GM18507 (cell line): ENCODE measurements around the gene ITFG1.
"Not testable (repeated sequence)": the region's sequence is repeated elsewhere in the genome, so short reads cannot be mapped to it uniquely, and the experiment has no call there.

Experiments
- DNase-seq: peaks from one replicate; pipeline ENCODE4 v3.0.0; 2011; ENCODE audit warnings: low read depth; ENCODE audit not compliant: insufficient read length; ENCODE audit errors: extremely low spot score
- FAIRE-seq: peaks from 2 replicates; lab custom pipeline; 2011; peaks lifted over from hg19 to GRCh38; lab: Jason Lieb, UNC

Gene ITFG1

DNA sequence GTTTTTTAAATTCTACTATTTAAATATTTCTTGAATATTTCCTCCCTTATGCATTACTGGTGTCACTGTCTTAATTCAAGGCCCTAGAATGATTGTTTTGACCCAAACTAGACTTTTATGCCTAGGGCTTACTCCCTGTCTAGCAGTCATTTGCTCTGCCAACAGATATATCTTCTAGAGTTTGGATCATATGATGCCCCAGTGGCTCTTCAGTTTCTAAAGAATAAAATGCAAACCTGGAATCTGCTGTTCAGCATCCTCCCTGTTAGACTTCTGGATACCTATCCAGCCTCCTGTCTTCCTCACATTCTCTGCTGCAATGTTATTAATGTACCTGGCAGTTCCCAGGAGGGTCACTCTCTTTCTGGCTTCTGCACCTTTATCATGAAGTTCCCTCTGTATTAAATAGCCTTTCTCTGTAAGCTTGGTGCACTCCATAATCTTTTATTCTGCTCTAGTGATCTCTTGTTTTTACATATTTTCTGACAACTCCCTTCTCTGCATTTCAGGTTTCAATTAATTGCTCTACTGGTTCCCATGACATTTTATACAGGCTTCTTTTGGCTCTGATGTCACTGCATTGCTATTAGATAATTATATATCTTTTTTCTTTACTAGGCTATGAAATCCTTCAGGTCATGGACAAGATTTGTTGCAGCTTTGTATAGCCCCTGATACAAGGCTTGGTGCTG is 15.9 kb upstream of the ITFG1 start:
- no peak for FAIRE-seq
- DNase-seq, result no peak

DNA sequence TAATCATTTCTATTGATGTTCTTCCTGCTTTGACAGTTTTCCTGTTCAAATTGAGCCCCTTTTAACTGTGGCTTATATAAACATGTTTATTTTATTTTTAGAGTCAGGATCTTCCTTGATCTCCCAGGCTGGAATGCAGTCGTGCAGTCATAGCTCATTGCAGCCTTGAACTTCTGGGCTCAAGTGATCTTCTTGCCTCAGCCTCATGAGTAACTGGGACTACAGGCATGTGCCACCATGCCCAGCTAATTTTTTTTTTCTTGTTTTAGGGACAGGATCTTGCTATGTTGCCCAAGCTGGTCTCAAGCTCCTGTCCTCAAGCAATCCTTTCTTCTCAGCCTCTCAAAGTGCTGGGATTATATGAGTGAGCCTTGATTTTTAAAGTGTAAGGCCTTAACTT is 14.9 kb upstream of the ITFG1 start:
- FAIRE-seq (no peak), DNase-seq (no peak)

DNA sequence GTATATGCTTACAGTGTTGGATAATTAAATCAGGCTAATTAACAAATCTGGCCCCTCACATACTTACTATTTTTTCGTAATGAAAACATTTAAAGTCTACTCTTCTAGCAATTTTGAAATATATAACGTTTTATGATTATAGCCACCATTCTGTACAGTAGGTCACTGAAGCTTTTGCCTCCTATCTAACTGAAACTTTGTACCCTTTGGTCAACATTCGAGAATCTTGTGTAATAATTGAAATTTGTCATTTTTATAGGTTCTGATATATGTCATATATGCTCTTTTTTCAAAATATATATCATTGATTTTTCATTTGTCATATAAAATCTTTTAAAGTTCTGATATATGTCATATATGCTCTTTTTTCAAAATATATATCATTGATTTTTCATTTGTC is 12.9 kb upstream of the ITFG1 start:
- FAIRE-seq, result no peak
- DNase-seq, result no peak

DNA sequence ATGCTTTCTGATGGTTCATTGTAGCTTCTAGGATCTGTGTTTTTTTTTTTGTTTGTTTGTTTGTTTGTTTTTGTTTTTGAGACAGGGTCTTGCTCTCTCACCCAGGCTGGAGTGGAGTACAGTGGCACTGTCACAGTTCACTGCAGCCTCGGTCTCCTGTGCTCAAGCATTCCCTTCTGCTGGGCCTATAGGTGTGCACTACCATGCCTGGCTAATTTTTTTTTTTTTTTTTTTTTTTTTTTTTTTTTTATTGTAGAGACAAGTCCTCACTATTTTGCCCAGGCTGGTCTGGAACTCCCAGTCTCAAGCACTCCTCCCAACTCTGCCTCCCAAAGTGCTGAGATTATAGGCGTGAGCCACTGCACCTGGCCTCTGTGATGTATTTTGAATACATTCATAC is 12.1 kb upstream of the ITFG1 start:
- FAIRE-seq, DNase-seq: not testable (repeated sequence)

DNA sequence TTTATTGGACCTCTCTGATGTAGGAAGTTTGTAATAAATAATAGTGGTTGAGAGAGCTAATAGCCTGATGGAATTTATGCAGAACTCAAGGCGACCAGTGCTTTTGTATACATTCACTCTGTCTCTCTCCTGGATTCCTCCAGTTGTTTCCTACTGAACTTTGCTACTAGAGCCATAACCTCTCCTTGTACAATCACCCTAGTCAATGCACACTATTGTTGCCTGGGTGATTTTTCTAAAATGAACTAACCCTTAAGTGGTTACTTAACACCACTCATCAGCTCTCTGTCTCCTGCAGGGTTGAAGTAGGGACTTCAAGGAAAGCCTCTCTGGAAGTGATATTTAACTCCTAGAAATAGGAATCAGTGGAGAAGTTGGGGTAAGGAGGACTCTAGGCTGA is 9.9 kb upstream of the ITFG1 start:
- DNase-seq (no peak), FAIRE-seq (no peak)

DNA sequence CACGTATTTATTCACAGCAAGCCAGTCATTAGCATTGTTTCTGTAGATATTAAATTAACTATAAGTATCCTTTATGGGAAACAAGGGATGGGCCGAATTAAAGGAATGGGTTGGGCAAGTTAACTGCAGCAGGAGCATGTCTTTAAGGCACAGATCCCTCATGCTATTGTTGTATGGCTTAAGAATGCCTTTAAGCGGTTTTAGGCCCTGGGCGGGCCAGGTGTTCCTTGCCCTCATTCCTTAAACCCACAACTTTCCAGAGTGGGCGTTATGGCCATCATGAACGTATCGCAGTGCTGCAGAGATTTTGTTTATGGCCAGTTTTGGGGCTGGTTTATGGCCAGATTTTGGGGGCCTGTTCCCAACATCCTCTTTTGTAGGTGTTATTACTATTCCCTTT is 9.3 kb upstream of the ITFG1 start:
- DNase-seq (no peak), FAIRE-seq (no peak)

DNA sequence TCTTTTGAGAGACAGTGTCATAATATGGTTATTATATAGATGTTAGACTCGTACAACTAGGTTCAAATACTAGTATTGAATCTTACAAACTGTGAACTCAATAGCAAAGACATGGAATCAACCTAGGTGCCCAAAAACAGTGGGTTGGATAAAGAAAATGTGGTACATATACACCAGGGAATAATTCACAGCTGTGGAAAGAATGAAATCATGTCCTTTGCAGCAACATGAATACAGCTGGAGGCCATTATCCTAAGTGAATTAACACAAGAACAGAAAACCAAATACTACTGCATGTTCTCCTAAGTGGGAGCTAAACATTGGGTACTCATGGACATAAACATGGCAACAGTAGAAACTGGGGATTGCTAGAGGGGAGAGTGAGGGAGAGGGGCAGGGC is 8.4 kb upstream of the ITFG1 start:
- no peak for DNase-seq
- no peak for FAIRE-seq

DNA sequence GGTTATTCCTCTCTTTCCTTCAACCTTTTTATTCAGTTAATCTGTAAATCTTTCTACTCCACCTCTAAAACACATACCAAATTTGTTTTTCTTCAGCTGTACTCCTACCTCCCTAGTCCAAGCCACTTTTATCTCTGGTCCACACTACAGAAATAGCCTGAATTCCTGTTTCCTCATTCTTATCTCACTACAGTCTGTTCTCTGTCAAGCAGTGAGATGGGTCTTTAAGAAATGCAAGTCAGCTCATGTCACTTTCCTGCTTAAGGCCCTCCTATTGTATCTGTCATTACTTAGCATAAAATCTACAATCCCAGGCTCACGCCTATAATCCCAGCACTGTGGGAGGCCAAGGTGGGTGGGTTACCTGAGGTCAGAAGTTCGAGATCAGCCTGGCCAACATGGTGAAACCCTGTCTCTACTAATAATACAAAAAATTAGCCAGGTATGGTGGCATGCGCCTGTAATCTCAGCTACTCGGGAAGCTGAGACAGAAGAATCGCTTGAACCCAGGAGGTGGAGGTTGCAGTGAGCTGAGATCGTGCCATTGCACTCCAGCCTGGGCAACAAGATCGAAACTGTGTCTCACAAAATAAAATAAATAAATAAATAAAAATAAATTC is 7.3 kb upstream of the ITFG1 start:
- not testable (repeated sequence) for DNase-seq, FAIRE-seq

DNA sequence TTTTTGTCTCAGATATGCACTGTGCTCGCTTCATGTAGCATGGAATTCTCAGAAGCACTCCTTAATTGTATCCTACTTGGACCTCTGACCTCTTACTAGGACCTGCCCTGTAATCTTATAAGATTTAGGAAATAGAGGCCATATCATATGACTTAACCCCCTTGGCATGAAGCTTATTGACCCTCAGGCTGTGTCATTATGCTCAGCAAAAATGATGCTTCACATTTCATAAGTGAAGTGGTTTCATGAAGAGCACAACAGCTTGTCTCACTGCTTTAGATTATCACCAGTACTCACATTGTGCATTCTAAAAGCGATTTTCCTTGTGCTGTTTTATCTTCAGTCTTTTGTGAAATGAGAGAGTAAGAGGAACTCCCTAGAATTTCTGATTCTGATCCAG is 6.6 kb upstream of the ITFG1 start:
- FAIRE-seq, result no peak
- no peak for DNase-seq

DNA sequence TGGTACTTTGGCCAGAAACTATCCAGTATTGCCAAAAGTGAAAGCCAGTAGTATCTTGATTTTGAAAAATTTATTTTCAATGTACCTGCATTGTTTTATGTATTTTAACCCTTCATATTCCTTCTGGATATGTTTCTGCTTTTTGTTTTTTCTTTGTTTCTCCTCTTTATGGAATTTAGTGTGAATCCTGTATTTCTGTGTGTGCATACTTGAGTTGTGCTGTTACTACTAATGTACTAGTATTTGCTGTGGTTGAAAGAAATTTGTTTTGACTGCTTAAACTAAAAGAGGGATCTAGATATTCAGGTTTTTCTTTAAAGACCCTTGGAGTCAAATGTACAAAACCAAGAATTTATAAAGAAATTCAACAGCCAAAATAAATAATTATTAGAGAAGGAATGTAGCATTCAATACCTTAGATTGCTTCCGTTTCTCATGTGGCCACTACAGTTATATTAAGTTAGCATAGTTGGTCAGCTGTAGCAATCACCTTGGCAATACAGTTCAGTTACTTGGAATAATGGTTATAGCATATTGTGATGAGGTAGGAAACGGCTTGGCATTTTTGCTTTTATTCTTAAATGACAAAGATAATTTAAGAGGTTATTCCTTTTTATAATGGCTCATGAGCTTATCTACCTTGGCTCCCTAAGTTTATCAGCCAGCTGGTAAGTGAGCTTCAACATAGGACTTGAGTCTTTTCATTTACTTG is 5.2 kb upstream of the ITFG1 start:
- DNase-seq (no peak), FAIRE-seq (no peak)

DNA sequence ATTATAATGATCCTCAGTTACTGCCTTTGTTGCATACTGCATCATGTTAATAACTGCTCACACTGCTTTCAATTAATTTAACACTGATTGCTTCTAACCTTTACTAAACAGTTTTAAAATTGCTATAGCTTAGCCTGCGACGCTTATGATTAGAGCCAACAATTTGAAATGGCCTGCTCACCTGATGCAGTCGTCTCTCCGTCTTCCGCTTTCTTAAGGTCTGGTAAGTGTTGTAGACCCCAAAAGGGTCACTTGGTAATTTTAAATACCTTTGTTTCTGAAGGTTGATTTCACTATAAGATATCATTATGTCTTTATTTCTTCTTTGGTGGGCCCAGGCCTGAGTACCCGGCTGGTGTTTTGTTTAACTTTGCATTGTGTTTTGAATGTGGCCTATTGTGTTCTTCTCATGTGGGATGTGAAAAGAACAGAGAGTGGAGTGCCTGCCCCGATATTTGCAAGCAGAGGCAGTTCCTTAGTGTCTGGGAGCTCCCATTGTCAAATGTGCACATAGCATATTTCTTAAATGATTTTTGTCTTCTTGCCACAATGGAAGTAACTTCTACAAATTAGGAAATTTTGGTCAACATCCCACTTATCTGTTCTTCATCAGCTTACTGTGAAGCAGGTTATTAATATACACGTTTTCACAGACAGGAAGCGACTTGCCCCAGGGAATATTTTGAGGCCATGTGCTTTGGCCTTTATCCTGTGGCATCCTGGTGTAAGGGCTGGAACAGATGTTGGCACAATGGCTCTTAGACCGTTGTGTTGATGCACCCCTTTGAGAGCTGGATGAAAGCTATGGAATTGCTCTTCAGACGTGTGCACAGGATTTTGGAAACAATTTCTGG is 3.1 kb upstream of the ITFG1 start:
- FAIRE-seq (peak; percentile 31), DNase-seq (no peak)

DNA sequence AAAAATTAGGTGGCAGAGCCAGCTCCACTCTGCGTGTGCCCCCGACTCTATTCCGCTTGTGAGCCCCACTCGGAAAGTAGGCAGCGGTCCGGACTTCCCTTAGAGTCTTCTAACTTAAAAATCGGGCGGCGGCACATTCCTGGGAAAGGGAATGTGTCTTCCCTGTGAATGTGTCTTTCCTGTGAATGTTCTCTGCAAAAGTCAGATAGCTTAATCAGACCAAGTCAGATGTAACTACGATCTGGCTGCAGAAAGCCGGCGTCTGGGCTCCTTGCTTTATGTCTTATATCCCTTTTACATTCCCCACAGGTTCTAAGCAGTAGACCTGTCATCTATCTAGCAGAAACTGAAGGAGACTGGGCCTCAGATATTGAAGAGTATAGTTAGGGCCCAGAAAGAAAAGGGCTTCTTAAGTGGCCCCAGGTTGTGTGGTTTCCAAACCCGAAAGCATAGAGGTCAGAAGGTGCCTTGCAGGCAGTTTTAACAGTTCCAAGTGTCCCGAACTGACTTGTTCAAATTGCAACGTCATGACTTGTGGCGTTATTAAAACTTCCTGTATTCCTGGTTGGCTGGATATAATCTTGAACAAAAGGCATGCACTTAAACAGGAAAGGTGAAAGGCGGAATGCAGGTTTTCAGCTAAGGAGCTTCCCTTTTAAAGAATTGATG is 869 bp upstream of the ITFG1 start:
- no peak for DNase-seq
- FAIRE-seq, result peak; percentile 79

DNA sequence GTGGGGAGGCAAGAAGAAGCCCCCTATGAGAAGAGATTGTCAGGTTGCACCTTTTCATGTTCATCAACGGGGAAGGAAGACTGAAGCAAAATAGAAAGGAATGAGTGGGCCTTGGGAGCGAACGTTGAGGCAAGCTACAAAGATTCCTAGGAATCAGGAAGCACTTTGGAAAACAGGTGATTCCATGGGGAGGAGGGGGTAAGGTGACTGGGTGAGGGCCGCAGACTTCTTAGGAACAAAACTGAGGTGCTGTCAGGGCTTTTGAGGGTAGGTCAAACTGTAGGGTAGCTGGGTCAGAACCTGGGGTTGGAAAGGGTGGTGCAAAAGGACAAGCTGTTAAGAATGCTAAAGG is 528 bp downstream of the ITFG1 start:
- no peak for DNase-seq
- no peak for FAIRE-seq

DNA sequence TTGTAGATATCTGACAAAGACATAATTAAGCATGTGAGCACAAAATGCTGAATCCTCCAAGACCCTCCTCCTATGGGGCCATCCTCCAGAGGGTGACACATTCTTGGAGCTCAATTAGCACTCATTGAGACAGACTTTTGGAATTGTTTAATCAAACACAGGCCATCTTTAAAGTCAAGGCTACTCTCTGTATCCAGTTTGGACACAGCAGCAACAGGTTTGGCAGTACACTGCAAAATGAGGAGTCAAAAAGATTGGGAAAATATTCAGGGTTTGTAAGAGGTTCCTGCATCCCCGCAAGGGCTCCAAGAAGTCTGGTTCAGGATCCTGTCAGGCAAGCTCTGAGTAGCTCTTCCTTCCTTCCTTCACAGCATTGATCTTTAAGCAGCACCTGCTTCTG is 1.3 kb downstream of the ITFG1 start:
- FAIRE-seq, result no peak
- DNase-seq, result no peak

DNA sequence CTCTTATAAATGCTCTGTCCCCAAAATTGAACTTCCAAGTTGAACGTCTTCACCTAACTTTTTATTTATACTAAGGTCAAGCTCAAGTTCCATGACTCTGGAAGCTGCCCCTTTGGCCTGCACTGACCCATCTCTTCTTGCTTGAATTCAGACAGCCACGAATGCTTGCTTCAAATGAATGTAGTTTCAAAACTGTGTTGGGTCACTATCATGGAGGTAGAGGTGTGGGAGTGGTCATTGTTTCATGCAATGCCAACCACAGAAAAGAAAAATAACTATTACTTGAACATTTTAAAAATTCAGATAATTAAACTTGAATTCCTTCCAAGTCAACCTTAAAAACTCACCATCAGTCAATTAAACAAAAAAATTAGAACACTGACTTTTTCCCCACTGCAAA is 2.5 kb downstream of the ITFG1 start:
- DNase-seq (no peak), FAIRE-seq (no peak)

DNA sequence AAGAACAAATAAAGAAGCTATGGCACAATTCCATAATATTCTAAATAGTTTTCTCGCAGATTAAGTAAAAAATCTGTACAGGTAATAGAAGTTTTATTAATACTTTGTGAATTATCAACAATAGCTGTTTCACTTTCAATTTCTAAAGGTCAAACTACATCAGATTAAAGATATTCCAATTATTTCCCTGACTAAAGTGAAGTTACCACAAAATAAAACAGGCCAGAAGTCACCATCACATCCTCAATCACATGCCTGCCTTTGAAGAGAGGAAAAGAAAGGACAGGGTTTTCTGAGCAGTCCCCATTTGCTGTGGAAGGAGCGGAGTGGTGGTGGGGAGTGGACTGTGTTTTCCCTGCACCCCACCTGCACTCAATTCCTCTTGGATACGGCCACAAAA is 11.1 kb downstream of the ITFG1 start:
- DNase-seq (no peak), FAIRE-seq (no peak)

DNA sequence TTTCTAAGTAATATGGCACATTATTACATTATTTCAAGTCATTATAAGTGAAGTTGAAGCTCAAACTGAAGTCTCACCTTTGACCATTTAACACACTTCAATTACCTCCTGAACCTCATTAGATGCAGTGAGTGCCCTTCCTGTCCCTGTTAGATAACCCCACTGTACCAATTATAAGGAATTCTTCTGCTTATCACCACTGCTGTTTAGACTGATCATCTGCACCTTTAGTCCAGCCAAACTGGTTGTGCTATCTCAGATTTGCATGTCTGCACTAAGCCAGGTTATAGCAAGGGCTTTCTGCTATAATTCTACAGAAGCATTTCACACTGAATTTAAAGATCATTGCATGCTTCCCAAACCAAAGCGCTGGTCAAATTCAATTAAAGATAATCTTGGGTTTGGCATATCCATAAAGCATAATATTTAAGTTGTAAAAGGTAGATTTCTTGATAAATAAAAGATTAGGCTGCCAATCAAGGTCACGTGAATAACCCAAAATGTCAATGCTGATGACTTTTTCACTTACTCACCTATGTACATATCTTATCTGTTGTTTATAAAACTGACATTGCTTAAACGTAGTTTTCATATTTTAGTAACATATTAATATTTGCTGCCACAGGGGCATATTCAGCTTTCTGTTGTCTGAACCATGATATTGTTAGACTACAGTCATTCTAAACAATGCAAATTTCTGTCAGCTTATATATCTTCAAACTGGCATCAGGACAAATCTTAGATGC is 11.9 kb downstream of the ITFG1 start:
- FAIRE-seq (peak; percentile 33), DNase-seq (no peak)

DNA sequence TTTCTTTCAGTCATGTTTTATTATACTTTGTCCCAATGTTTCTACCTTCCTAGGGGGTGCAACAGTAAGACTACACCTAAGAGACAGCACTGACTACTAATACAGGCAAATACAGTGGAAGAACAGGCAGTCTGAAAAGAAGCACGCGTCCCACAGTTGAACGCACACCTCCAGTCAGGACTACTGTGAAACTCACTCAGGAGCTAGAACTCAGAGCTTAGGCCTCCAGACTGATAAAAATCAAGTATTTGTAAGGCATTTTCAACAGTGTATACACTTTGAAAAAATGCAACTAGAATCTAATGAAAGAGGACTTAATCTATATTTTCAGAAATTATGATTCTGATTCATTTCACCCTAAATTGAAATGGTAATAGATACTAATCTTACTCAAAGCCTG is 14.4 kb downstream of the ITFG1 start:
- FAIRE-seq, result no peak
- no peak for DNase-seq

DNA sequence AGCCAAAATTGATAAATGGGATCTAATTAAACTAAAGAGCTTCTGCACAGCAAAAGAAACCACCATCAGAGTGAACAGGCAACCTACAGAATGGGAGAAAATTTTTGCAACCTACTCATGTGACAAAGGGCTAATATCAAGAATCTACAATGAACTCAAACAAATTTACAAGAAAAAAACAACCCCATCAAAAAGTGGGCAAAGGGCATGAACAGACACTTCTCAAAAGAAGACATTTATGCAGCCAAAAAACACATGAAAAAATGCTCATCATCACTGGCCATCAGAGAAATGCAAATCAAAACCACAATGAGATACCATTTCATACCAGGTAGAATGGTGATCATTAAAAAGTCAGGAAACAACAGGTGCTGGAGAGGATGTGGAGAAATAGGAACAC is 18.0 kb downstream of the ITFG1 start:
- not testable (repeated sequence) for DNase-seq, FAIRE-seq
